Putamen (tissue), 1 donor: ENCODE results near the gene NFKB2.

Experiments
- DNase-seq: peaks from one replicate; pipeline ENCODE4 v3.0.0-alpha.2; 2016; ENCODE audit warnings: low spot score

The NFKB2 gene

GRCh38 chr10:102451105-102451969 is 55.8 kb downstream of the NFKB2 start, which contains the start of gene C10orf95:
Gene C10orf95 (minus strand): TSS chr10:102451543. CDS start chr10:102451093, 450 bp downstream.
- DNase-seq, result no peak
